ENCODE data around the gene CTNNBIP1. TPM values are rescaled to one million over a fixed set of nuclear protein-coding genes. Genes with fewer than 3 reads are reported as not detected.

The CTNNBIP1 gene
- total and polyA plus RNA-seq, 9 of the 15 experiments (the other 6 are each of a cell fraction or from before 2014, with no cell fraction given), result 0.65 to 29.2 (median 14.7) TPM

GRCh38 chr1:9808459-9808858 lies 101.6 kb downstream of the CTNNBIP1 start:
- H3K27ac ChIP-seq (ENCODE audit: extremely low read depth, low read depth, low read length), result no peak overlapping the region
- H3K9me1 ChIP-seq (ENCODE audit: control insufficient read depth, insufficient read depth, low read length), result no peaks in the 10 kb centered on the region
- CTCF ChIA-PET (ENCODE audit: low intra/inter-chr PET ratio), result no interaction called here
- no peak overlapping the region for H2AFZ ChIP-seq (ENCODE audit: low read depth, low read length)
- no peak overlapping the region for H3K4me2 ChIP-seq (ENCODE audit: insufficient read depth, low read length)
- BruUV-seq (replicated peaks), result no TSS peak
- in situ Hi-C loops (cut with MboI), result no loop called here
- H3K4me3 ChIP-seq, result no peak overlapping the region
- no peaks in the 10 kb centered on the region for H3K79me2 ChIP-seq (ENCODE audit: control insufficient read depth, insufficient read depth, low read length)
- H4K20me1 ChIP-seq (replicated peaks; ENCODE audit: control insufficient read depth, insufficient read depth, low read length), result peaks cover 12% of the 10 kb centered on the region; the same call in 1 of the 2 replicates
- H3K4me1 ChIP-seq (replicated peaks in 1 of 2; ENCODE audit: control insufficient read depth in 2 of 2, insufficient read depth in 2 of 2, low read length in 2 of 2), result peaks cover 4 to 15% of the 10 kb centered on the region in 2 experiments; a peak in 4 of 5 replicates
- H3K36me3 ChIP-seq (ENCODE audit: control insufficient read depth, insufficient read depth, low read length), result no peaks in the 10 kb centered on the region
- H3K9ac ChIP-seq (ENCODE audit: insufficient read depth in 1 of 2, low read depth in 2 of 2, low read length in 2 of 2), result no peak overlapping the region; a peak in 1 of 4 replicates
- WGBS (ENCODE audit: insufficient coverage, low coverage, missing lambda C conversion rate), result 55% methylated on average over 8 of the region's 8 CpGs
- POLR2A ChIA-PET, result interaction anchor here (1.0 kb wide), 1 partner anchor 8 kb away, joined by 4 read pairs; no protein-coding TSS in a partner anchor
- no peak for ATAC-seq
- TF ChIP-seq POLR2H (tag; IDR thresholded peaks at IDR 0.05; ENCODE audit: low read depth), result no peak
- no peak for TF ChIP-seq NFXL1 (CRISPR knock-in tag; IDR thresholded peaks at IDR 0.05)
- TF ChIP-seq CBFA2T2 (conservative IDR thresholded peaks at IDR 0.05), result no peak
- no peak for TF ChIP-seq ZNF780A (CRISPR knock-in tag; IDR thresholded peaks at IDR 0.05)
- no peak for TF ChIP-seq DEAF1 (CRISPR knock-in tag; IDR thresholded peaks at IDR 0.05)
- TF ChIP-seq RAD21 (CRISPR knock-in tag; conservative IDR thresholded peaks at IDR 0.05 in 1 of 2, IDR thresholded peaks at IDR 0.05 in 1 of 2), result no peak
- TF ChIP-seq TAF15 (IDR thresholded peaks at IDR 0.05; ENCODE audit: low read depth, low read length), result no peak
- TF ChIP-seq THRB (CRISPR knock-in tag; conservative IDR thresholded peaks at IDR 0.05), result no peak
- no peak for TF ChIP-seq PHF21A (IDR thresholded peaks at IDR 0.05; ENCODE audit: borderline replicate concordance, low read depth)
- no peak for TF ChIP-seq HNRNPL (IDR thresholded peaks at IDR 0.05; ENCODE audit: low read depth, low read length)
- TF ChIP-seq BRD4 (IDR thresholded peaks at IDR 0.05), result no peak
- H3K9me3 ChIP-seq (replicated peaks; ENCODE audit: control insufficient read depth, insufficient read depth, low read depth, low read length), result no peaks in the 10 kb centered on the region
- FAIRE-seq, result no peak
- no peak for DNase-seq (ENCODE audit: extremely low read depth in 1 of 4, low spot score in 3 of 4)
- H3K27me3 ChIP-seq (ENCODE audit: control insufficient read depth in 2 of 2, insufficient read depth in 2 of 2, low read length in 2 of 2), result no peaks in the 10 kb centered on the region
- intact Hi-C loops (cut with micrococcal nuclease), result no loop called here
